ENCODE data around the gene XRRA1.
"Not testable (repeated sequence)": the region's sequence is repeated elsewhere in the genome, so short reads cannot be mapped to it uniquely, and the experiment has no call there.

- TF ChIP-seq CREB5 (CRISPR knock-in tag; IDR thresholded peaks at IDR 0.05; ENCODE audit: low read depth); ESRRG (CRISPR knock-in tag; IDR thresholded peaks at IDR 0.05); PATZ1 (CRISPR knock-in tag; IDR thresholded peaks at IDR 0.05; ENCODE audit: borderline replicate concordance); ARNTL (CRISPR knock-in tag; IDR thresholded peaks at IDR 0.05; ENCODE audit: borderline replicate concordance, low read depth); ZFP30 (CRISPR knock-in tag; IDR thresholded peaks at IDR 0.05); ISL1 (CRISPR knock-in tag; IDR thresholded peaks at IDR 0.05); ZNF8 (CRISPR knock-in tag; IDR thresholded peaks at IDR 0.05); ZNF565 (CRISPR knock-in tag; conservative IDR thresholded peaks at IDR 0.05; ENCODE audit: low read depth); RARB (CRISPR knock-in tag; IDR thresholded peaks at IDR 0.05); OSR1 (CRISPR knock-in tag; IDR thresholded peaks at IDR 0.05); GLIS3 (CRISPR knock-in tag; IDR thresholded peaks at IDR 0.05); ZFP3 (CRISPR knock-in tag; IDR thresholded peaks at IDR 0.05); TCF4 (CRISPR knock-in tag; IDR thresholded peaks at IDR 0.05; ENCODE audit: borderline replicate concordance); ZNF70 (CRISPR knock-in tag; IDR thresholded peaks at IDR 0.05): not testable (repeated sequence)
These were observed 55.9 kb downstream of the XRRA1 start for GRCh38 chr11:74893015-74893414.

Measured in SK-N-SH treated with all-trans-retinoic acid at 6 μM for 48 hours (cell line).